Activated CD8-positive, alpha-beta memory T cell treated with anti-CD3 and anti-CD28 coated beads, Interleukin-2, amount 50 U/mL, for 1 hour (primary cell): ENCODE data around the gene TTC38.

Experiments
- DNase-seq: peaks from one replicate; pipeline ENCODE4 v3.0.0-alpha.2; 2020; ENCODE audit errors: extremely low read depth

The TTC38 gene

DNA sequence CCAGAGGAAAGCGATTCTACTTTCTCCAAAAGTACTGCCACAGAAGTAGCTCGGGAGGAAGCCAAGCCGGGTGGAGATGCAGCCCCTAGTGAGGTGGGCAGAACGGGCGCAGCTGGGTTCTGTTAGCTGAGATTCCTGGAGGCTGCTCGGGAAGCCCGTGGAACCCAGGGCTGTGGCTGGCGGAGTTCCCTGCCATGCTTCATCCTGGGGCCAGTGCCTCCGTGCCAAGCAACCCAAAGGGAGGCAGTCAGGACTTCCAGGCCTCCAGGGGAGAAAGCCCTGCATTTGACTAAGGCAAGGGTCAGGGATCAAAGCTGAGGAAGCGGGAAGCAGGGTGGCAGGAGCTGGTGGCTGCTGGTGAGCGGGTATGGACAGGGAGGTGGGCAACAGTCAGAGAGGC, 61.0 kb downstream of the TTC38 start:
- DNase-seq = no peak

DNA sequence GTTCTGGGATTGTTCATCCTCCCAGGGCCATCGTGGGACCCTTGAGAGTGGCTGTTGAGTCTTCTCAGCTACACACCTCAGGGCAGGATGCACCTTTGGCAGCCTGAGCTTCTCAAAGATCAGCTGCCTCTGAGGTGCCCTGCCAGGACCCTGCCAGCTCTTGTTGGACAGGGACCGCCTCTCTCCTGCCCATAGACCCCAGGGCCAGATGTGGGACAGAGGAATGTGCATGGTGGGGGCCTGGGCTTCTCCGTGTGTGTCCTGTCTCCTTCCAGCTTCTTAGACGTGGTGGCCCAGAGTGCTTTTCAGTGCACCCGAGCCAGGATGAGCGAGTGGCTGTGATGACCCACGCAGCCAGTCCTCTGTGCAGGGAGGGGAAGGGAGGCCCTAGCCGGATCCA, 61.8 kb downstream of the TTC38 start:
- DNase-seq = no peak

GRCh38 chr22:46330426-46330825, 62.6 kb downstream of the TTC38 start:
- no peak for DNase-seq

GRCh38 chr22:46331496-46331895, 63.7 kb downstream of the TTC38 start:
- no peak for DNase-seq

DNA sequence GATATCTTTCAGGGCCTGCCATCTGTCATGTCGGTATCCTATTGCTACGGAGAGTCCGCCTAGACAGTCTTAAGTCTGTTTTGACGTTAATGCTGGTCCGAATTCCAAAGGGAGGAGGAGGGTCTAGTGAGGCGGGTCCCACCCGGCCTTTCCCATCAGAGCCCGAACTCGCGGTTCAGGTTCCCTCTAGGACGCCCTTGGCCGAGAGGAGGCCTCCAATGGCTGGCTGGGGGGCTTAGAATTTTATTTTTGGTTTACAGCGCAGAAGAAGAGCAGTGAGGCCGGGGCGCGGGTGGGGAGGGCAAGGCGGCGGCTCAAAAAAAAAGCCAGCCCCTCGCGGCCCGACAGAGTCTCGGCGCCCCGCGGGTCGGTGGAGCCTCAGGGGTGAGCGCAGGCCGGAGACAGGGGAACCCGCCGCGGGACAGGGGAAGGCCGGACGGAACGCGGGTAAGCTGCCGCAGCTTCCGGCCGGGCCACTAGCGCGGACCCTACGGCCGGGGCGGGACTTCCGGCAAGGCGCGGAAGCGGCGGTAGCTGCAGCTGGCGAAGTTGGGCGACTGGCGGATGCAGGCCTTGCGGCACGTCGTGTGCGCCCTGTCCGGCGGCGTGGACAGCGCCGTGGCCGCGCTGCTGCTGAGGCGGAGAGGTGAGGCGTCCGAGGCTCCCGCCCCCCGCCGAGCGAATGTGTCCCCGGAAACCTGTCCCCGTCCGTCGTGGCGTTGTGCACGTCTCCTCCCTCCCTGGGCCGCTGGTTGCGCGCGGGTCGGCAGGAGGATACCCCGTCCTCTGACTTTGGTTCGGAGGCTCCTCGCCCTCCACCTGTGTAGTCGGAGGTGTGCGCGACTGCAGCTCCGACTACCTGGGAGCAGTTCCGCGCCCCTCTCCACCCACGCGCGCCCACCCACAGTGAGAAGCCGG, 67.7 kb downstream of the TTC38 start, which contains the start of gene TRMU:
TSS of gene TRMU (plus strand) at position 514 of the 918 bp plus-strand sequence. CDS start at position 565, 51 bp downstream.
- DNase-seq = no peak

DNA sequence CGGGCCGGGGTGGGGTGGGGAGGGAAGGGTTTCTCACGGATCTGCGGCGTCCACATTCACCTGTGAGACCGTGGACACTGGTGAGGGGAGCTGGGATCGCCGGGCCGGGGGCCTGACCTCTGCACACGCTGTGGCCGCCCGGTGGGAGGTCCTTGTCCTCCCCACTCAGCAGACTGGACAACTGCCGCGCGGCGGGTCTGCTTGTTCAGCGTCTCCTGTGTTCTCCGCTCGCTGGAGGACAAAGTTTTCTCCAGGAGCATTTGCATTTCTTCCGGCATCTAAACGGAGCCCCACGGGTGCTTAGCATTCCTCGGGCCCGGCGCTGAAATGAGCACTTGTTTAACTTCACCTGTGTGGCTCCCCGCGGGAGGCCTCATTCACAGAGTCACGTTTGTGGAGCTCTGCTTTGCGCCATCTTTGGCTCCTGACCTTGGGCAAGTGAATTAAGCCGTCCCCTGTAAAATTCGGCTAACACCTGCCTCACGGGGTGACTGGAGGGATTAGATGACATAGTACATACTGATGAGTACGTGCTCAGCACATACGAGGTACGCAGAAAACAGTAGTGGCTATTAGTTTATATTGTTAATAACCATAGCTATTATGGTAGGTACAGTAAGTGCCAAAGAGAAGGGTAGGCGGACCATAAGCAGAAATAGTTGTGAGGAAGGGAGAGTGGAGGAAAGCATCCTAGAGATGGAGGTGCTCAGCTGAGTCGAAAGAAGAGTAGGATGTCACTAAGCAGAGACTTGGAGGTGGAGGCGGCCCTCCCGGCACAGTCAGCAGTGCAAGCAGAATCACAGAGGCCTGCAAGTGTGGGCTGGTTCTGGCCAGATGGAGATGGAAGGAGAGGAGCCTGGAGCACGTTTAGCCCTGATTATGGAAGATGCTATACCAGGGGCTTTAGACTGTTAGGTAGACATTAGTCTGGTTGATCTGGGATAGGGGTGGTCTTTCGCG, 68.6 kb downstream of the TTC38 start:
- no peak for DNase-seq

GRCh38 chr22:46337870-46338269, 70.1 kb downstream of the TTC38 start:
- no peak for DNase-seq

DNA sequence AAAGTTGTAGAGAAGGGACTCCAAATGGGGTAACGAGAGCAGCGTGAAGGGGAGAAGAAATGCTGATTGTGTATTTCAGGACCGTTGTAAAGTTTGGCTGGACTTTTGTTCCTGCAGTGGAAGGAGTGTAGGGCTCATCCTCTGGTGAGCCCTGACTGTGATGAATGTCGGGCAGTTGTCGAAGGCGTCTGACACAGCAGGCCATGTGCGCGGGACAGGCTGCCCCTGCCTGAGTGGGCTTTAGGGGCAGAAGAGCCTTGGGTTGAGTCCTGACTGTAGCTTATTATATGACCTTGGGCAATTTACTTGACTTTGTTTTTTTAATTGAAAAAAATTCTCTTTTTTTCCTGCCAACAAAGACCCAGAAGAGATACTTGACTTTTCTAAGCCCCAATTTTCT, 70.8 kb downstream of the TTC38 start:
- no peak for DNase-seq

DNA sequence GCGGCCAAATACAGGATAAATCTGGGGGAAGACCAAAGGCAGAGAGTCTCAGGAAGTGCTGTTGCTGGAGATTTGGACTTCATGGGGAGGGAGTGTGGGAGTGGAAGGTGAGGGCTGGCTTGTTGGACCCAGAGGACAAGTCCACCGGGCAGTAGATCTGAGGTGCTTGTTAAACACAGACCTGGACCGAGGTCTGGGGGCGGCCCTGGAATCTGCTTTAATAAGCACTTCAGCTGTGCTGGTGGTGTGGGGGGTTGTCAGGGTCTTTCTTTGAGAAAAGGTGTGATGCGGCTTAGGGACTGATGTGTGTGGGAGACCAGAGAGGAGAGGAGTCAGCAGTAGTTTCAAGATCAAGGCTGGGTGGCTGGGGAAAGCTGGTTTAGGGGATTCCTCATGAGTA, 72.1 kb downstream of the TTC38 start:
- DNase-seq = no peak

DNA sequence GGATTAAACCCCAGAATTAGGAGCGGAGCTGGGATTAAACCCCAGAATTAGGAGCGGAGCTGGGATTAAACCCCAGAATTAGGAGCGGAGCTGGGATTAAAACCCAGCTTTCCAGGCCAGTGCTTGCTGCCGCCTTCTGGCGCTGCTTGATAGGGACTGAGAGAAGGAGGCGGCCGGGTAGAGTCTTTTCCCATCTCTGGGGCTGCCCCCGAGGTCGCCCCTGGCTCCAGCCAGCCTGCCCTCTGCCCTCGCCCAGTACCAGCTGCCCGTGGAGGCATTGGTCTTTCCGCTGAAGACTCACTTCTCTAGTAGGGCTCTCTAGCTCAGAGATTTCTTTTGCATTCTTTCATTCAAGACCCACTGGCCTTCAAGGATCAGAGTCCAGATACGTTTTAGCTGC, 72.9 kb downstream of the TTC38 start:
- DNase-seq = no peak
